Muscle layer of colon (tissue), 2 donors: ENCODE data around the gene CARD11.

ENCODE experiments used
- H3K27ac ChIP-seq: one replicate; pipeline ENCODE4 v1.7.0; 2013; ENCODE audit warnings: low read depth, mild to moderate bottlenecking, low read length, moderate library complexity
- H3K27me3 ChIP-seq, 2 donors: one replicate each; pipeline ENCODE4 v1.7.0; 2013; ENCODE audit warnings: low read length in 2 of 2, mild to moderate bottlenecking in 2 of 2; ENCODE audit not compliant: insufficient read depth in 2 of 2, control insufficient read depth in 1 of 2
- H3K36me3 ChIP-seq: one replicate; pipeline ENCODE4 v1.7.0; 2013; ENCODE audit warnings: mild to moderate bottlenecking, low read length; ENCODE audit not compliant: insufficient read depth
- H3K4me1 ChIP-seq: one replicate; pipeline ENCODE4 v1.7.0; 2013; ENCODE audit warnings: mild to moderate bottlenecking, low read length; ENCODE audit not compliant: insufficient read depth
- H3K4me3 ChIP-seq, 2 donors: one replicate each; pipeline ENCODE4 v1.7.0; 2013; ENCODE audit warnings: low read length in 2 of 2, low read depth in 1 of 2, mild to moderate bottlenecking in 1 of 2, moderate library complexity in 1 of 2
- H3K9ac ChIP-seq: one replicate; pipeline ENCODE4 v1.7.0; 2013; ENCODE audit warnings: low read length
- H3K9me3 ChIP-seq: one replicate; pipeline ENCODE4 v1.7.0; 2013; ENCODE audit warnings: mild to moderate bottlenecking, low read length
- donor health status: abdominal sarcoma.
- donor health status: Adenocarcinoma of cecum.

CARD11 gene

GRCh38 chr7:2979951-2980350, 63.7 kb downstream of the CARD11 start:
- peaks cover 0 to 11% of the 10 kb centered on the region in 2 donors for H3K27me3 ChIP-seq

DNA sequence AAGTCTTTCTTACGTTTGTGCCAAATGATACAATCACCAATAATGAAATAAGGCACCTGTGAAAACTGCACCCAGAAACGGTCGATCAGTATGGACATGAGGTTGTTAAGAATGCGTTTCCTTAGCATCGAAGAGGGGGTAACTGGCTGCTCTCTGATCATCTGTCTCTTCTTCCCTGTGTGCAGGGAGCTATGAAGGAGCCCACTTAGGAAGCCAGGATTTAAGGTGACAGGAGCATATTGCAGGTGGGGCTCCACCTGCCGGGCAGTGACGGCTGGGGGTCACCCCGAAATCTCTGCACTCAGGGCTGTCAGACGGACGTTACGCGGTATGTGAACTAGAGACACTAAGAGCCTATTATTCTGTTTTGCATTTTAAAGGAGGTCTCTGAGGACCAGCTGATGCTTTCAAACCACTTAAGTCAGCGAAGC, 64.5 kb downstream of the CARD11 start:
- Histone ChIP-seq H3K9me3 (no peaks in the 10 kb centered on the region), H3K9ac (no peak overlapping the region), H3K36me3 (no peaks in the 10 kb centered on the region), H3K4me1 (no peaks in the 10 kb centered on the region), H3K27me3 (peaks cover 0 to 11% of the 10 kb centered on the region in 2 donors), H3K27ac (no peak overlapping the region), H3K4me3 (no peak overlapping the region)

More at GRCh38 chr7:2979951-2980350, 63.7 kb downstream of the CARD11 start:
- Histone ChIP-seq H3K27ac (no peak overlapping the region), H3K4me1 (no peaks in the 10 kb centered on the region), H3K9me3 (no peaks in the 10 kb centered on the region), H3K4me3 (no peak overlapping the region), H3K9ac (no peak overlapping the region), H3K36me3 (no peaks in the 10 kb centered on the region)

GRCh38 chr7:2978408-2978807, 65.3 kb downstream of the CARD11 start:
- no peaks in the 10 kb centered on the region for H3K9me3 ChIP-seq
- no peaks in the 10 kb centered on the region for H3K36me3 ChIP-seq
- H3K4me3 ChIP-seq = no peak overlapping the region
- peaks cover 0 to 11% of the 10 kb centered on the region in 2 donors for H3K27me3 ChIP-seq
- H3K27ac ChIP-seq = no peak overlapping the region
- no peak overlapping the region for H3K9ac ChIP-seq
- H3K4me1 ChIP-seq = no peaks in the 10 kb centered on the region

GRCh38 chr7:2975821-2976371, 67.8 kb downstream of the CARD11 start:
- no peaks in the 10 kb centered on the region for H3K9me3 ChIP-seq

GRCh38 chr7:2974093-2974819, 69.4 kb downstream of the CARD11 start:
- Histone ChIP-seq H3K36me3 (no peaks in the 10 kb centered on the region), H3K27ac (no peak overlapping the region), H3K4me1 (no peaks in the 10 kb centered on the region), H3K9ac (no peak overlapping the region), H3K27me3 (peaks cover 0 to under 1% of the 10 kb centered on the region in 2 donors), H3K4me3 (no peak overlapping the region), H3K9me3 (no peaks in the 10 kb centered on the region)

More at GRCh38 chr7:2975821-2976371, 67.8 kb downstream of the CARD11 start:
- no peak overlapping the region for H3K9ac ChIP-seq
- no peak overlapping the region for H3K27ac ChIP-seq
- no peak overlapping the region for H3K4me3 ChIP-seq
- no peaks in the 10 kb centered on the region for H3K4me1 ChIP-seq
- H3K36me3 ChIP-seq = no peaks in the 10 kb centered on the region
- H3K27me3 ChIP-seq = peaks cover 0 to 11% of the 10 kb centered on the region in 2 donors

DNA sequence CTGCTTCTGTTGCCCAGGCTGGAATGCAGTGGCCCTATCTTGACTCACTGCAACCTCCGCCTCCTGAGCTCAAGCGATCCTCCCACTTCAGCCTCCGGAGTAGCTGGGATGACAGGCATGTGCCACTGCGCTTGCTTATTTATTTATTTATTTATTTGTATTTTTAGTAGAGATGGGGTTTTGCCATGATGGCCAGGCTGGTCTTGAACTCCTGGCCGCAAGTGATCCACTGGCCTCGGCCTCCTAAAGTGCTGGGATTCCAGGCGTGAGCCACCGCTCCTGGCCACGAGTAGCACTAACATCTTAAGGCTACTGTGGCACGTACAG, 70.9 kb downstream of the CARD11 start:
- Histone ChIP-seq H3K27me3 (no peaks in the 10 kb centered on the region), H3K9me3 (no peaks in the 10 kb centered on the region), H3K4me3 (no peak overlapping the region), H3K4me1 (no peaks in the 10 kb centered on the region), H3K9ac (no peak overlapping the region), H3K27ac (no peak overlapping the region), H3K36me3 (no peaks in the 10 kb centered on the region)

- H3K27me3 ChIP-seq = no peaks in the 10 kb centered on the region
- H3K4me3 ChIP-seq = no peak overlapping the region
- no peaks in the 10 kb centered on the region for H3K4me1 ChIP-seq
- no peak overlapping the region for H3K9ac ChIP-seq
- H3K36me3 ChIP-seq = no peaks in the 10 kb centered on the region
- H3K9me3 ChIP-seq = no peaks in the 10 kb centered on the region
- H3K27ac ChIP-seq = no peak overlapping the region
Measured at GRCh38 chr7:2971914-2972834, 71.5 kb downstream of the CARD11 start.

DNA sequence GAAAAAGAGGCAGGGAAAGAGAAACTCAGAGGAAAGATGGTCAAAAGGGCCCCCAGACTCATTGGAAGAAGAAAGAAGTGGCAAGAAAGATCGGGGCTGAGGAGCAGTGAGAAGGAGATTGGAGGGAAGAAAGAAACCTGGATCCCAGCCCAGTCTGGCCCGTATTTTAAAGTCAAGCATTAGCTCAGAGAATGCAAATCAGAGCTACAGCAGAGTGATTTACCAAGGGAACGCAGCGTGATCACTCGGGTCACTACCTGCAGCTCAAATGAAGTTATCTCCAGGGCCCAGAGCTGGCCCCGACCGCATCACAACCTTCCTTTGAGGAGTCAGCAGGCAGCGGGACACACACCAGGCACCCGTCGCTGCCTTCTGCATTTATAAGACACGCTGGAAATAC, 72.8 kb downstream of the CARD11 start:
- Histone ChIP-seq H3K27me3 (no peaks in the 10 kb centered on the region), H3K36me3 (no peaks in the 10 kb centered on the region), H3K9ac (no peak overlapping the region), H3K9me3 (peaks cover 2% of the 10 kb centered on the region), H3K4me1 (no peaks in the 10 kb centered on the region), H3K27ac (no peak overlapping the region), H3K4me3 (no peak overlapping the region)

GRCh38 chr7:2970307-2970664, 73.4 kb downstream of the CARD11 start:
- Histone ChIP-seq H3K4me1 (no peaks in the 10 kb centered on the region), H3K4me3 (no peak overlapping the region), H3K9ac (no peak overlapping the region), H3K9me3 (peaks cover 4% of the 10 kb centered on the region), H3K27ac (no peak overlapping the region), H3K36me3 (no peaks in the 10 kb centered on the region), H3K27me3 (no peaks in the 10 kb centered on the region)

DNA sequence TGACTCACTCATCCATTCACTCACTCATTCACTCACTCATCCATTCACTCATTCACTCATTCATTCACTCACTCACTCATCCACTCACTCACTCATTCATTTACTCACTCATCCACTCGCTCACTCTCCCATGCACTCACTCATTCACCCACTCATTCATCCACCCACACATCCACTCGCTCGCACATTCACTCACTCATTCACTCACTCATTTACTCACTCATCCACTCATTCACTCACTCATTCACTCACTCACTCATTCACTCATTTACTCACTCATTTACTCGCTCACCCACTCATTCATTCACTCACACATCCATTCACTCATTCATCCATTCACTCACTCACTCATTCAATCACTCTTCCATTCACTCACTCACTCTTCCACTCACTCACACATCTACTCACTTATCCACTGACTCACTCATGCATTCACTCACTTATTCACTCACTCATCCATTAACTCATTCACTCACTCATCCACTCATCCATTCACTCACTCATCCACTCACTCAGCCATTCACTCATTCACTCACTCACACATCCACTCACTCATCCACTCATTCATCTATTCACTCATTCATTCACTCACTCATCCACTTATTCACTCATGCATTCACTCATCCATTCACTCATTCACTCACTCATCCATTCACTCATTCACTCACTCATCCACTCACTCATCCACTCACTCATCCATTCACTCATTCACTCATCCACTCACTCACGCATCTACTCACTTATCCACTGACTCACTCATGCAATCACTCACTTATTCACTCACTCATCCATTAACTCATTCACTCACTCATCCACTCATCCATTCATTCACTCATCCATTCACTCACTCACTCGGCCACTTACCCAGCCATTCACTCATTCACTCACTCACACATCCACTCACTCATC, 74.0 kb downstream of the CARD11 start:
- Histone ChIP-seq H3K36me3 (no peaks in the 10 kb centered on the region), H3K9me3 (peaks cover 4% of the 10 kb centered on the region), H3K27me3 (no peaks in the 10 kb centered on the region), H3K4me3 (no peak overlapping the region), H3K27ac (no peak overlapping the region), H3K4me1 (no peaks in the 10 kb centered on the region), H3K9ac (no peak overlapping the region)
